ENCODE data around the gene SEPTIN10. TPM values are rescaled to one million over a fixed set of nuclear protein-coding genes. Genes with fewer than 3 reads are reported as not detected.

The SEPTIN10 gene
- total and polyA plus RNA-seq, 3 donors from 2014 or later, result 118 to 151 (median 130) TPM

GRCh38 chr2:109507217-109507616 is 106.5 kb downstream of the SEPTIN10 start:
- TF ChIP-seq POLR2A (IDR thresholded peaks at IDR 0.05), result no peak
- TF ChIP-seq, protein P1, sequence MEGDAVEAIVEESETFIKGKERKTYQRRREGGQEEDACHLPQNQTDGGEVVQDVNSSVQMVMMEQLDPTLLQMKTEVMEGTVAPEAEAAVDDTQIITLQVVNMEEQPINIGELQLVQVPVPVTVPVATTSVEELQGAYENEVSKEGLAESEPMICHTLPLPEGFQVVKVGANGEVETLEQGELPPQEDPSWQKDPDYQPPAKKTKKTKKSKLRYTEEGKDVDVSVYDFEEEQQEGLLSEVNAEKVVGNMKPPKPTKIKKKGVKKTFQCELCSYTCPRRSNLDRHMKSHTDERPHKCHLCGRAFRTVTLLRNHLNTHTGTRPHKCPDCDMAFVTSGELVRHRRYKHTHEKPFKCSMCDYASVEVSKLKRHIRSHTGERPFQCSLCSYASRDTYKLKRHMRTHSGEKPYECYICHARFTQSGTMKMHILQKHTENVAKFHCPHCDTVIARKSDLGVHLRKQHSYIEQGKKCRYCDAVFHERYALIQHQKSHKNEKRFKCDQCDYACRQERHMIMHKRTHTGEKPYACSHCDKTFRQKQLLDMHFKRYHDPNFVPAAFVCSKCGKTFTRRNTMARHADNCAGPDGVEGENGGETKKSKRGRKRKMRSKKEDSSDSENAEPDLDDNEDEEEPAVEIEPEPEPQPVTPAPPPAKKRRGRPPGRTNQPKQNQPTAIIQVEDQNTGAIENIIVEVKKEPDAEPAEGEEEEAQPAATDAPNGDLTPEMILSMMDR (IDR thresholded peaks at IDR 0.05), result no peak
- Histone ChIP-seq H3K36me3 (ENCODE audit: low read depth, missing control alignments) (no peaks in the 10 kb centered on the region), H3K27me3 (no peaks in the 10 kb centered on the region), H3K27ac (no peak overlapping the region), H3K9me3 (no peaks in the 10 kb centered on the region), H3K4me3 (no peak overlapping the region), H3K4me1 (no peaks in the 10 kb centered on the region)
- no peak for DNase-seq
- WGBS, 2 donors, result 86 to 88% methylated on average over 1 to 7 of the region's 7 CpGs
- intact Hi-C loops (cut with DNase I; ENCODE audit: low total_unique reads), result no loop called here

DNA sequence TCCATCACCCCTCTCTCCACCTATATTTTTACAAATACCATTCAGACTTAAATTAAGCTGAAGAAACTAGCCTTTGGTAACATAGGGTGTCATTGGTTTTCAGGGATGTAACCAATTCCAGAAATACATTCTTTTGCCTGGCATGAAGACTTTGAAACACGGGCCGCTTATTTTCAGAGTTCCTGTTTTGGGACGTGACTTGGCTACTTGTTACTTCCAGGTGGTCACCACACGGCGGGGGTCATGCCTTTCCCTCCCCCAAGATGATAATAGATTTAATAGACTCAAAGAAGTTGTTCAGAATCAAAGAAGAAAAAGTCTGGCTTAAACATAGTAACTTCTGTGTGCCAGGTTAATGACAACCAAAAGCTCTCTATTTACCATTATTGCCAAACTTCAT is 110.6 kb downstream of the SEPTIN10 start:
- WGBS, 2 donors, result 85 to 88% methylated on average over 5 of the region's 5 CpGs
- Histone ChIP-seq H3K36me3 (ENCODE audit: low read depth, missing control alignments) (no peaks in the 10 kb centered on the region), H3K27ac (no peak overlapping the region), H3K9me3 (no peaks in the 10 kb centered on the region), H3K4me1 (no peaks in the 10 kb centered on the region), H3K27me3 (no peaks in the 10 kb centered on the region), H3K4me3 (no peak overlapping the region)
- no peak for DNase-seq
- no peak for TF ChIP-seq POLR2A (IDR thresholded peaks at IDR 0.05)
- TF ChIP-seq, protein P1 (IDR thresholded peaks at IDR 0.05), result no peak
- intact Hi-C loops (cut with DNase I; ENCODE audit: low total_unique reads), result no loop called here

GRCh38 chr2:109501461-109501860 is 112.3 kb downstream of the SEPTIN10 start:
- no peaks in the 10 kb centered on the region for H3K27me3 ChIP-seq
- WGBS, 2 donors, result 90 to 96% methylated on average over 21 of the region's 21 CpGs
- no peak for DNase-seq
- H3K27ac ChIP-seq, result no peak overlapping the region
- no peaks in the 10 kb centered on the region for H3K4me1 ChIP-seq
- H3K9me3 ChIP-seq, result no peaks in the 10 kb centered on the region
- intact Hi-C loops (cut with DNase I; ENCODE audit: low total_unique reads), result no loop called here
- no peak overlapping the region for H3K4me3 ChIP-seq
- H3K36me3 ChIP-seq (ENCODE audit: low read depth, missing control alignments), result no peaks in the 10 kb centered on the region
- TF ChIP-seq, protein P1 (IDR thresholded peaks at IDR 0.05), result no peak
- TF ChIP-seq POLR2A (IDR thresholded peaks at IDR 0.05), result no peak

- H3K36me3 ChIP-seq (ENCODE audit: low read depth, missing control alignments), result no peaks in the 10 kb centered on the region
- H3K27me3 ChIP-seq, result no peaks in the 10 kb centered on the region
- intact Hi-C loops (cut with DNase I; ENCODE audit: low total_unique reads), result no loop called here
- TF ChIP-seq POLR2A (IDR thresholded peaks at IDR 0.05), result no peak
- TF ChIP-seq, protein P1 (IDR thresholded peaks at IDR 0.05), result no peak
- no peak for DNase-seq
- no peaks in the 10 kb centered on the region for H3K9me3 ChIP-seq
- H3K4me1 ChIP-seq, result no peaks in the 10 kb centered on the region
- no peak overlapping the region for H3K27ac ChIP-seq
- 87 to 93% methylated on average over 8 of the region's 8 CpGs for WGBS, 2 donors
- no peak overlapping the region for H3K4me3 ChIP-seq
Measured at GRCh38 chr2:109500910-109501309, 112.9 kb downstream of the SEPTIN10 start.

GRCh38 chr2:109499566-109499965 is 114.2 kb downstream of the SEPTIN10 start:
- Histone ChIP-seq H3K27me3 (no peaks in the 10 kb centered on the region), H3K27ac (no peak overlapping the region), H3K36me3 (ENCODE audit: low read depth, missing control alignments) (no peaks in the 10 kb centered on the region), H3K4me1 (no peaks in the 10 kb centered on the region), H3K4me3 (no peak overlapping the region), H3K9me3 (no peaks in the 10 kb centered on the region)
- TF ChIP-seq POLR2A (IDR thresholded peaks at IDR 0.05), result no peak
- TF ChIP-seq, protein P1 (IDR thresholded peaks at IDR 0.05), result no peak
- no peak for DNase-seq
- intact Hi-C loops (cut with DNase I; ENCODE audit: low total_unique reads), result no loop called here
- 72 to 75% methylated on average over 5 of the region's 5 CpGs for WGBS, 2 donors
